PFSK-1 (cell line): ENCODE data around the gene KDM4C.

Source experiments
- FOXP2 ChIP-seq: optimal IDR thresholded peaks from 2 replicates; pipeline ENCODE3; 2011; ENCODE audit warnings: borderline replicate concordance, control low read depth, inconsistent platforms; ENCODE audit not compliant: insufficient read depth; ENCODE audit errors: extremely low read length, extremely low read depth
- POLR2AphosphoS5 ChIP-seq: IDR thresholded peaks from 2 replicates; pipeline ENCODE4 v1.6.1; 2012; ENCODE audit warnings: low read depth, mild to moderate bottlenecking, control low read depth, low read length, moderate library complexity
- REST ChIP-seq, 2 experiments: IDR thresholded peaks; 2 replicates each; pipeline versions ENCODE4 v1.6.1 to v1.8.0; 2011 to 2012; ENCODE audit warnings: low read depth in 2 of 2, low read length in 2 of 2, control low read depth in 1 of 2, inconsistent platforms in 1 of 2, mild to moderate bottlenecking in 1 of 2, moderate library complexity in 1 of 2; ENCODE audit not compliant: insufficient read depth in 1 of 2
- SIN3A ChIP-seq: IDR thresholded peaks from 2 replicates; pipeline ENCODE4 v1.6.1; 2012; ENCODE audit warnings: mild to moderate bottlenecking, low read length, moderate library complexity, borderline replicate concordance; ENCODE audit not compliant: insufficient read depth
- TAF1 ChIP-seq: IDR thresholded peaks from 2 replicates; pipeline ENCODE4 v1.6.1; 2012; ENCODE audit warnings: low read length, control low read depth, borderline replicate concordance; ENCODE audit not compliant: insufficient read depth

The KDM4C gene

GRCh38 chr9:6764011-6764410 is 6.2 kb downstream of the KDM4C start:
- TF ChIP-seq POLR2AphosphoS5 (no peak), TAF1 (no peak), REST (IDR thresholded peaks at IDR 0.05; ENCODE audit: insufficient read depth in 1 of 2, low read depth in 2 of 2, low read length in 2 of 2) (no peak), SIN3A (no peak)

GRCh38 chr9:6764523-6764922 is 6.8 kb downstream of the KDM4C start:
- TF ChIP-seq FOXP2: no peak
- TF ChIP-seq SIN3A: no peak
- TF ChIP-seq REST (IDR thresholded peaks at IDR 0.05; ENCODE audit: insufficient read depth in 1 of 2, low read depth in 2 of 2, low read length in 2 of 2): no peak
- no peak for TF ChIP-seq TAF1
- TF ChIP-seq POLR2AphosphoS5: no peak

GRCh38 chr9:6764950-6765349 is 7.2 kb downstream of the KDM4C start:
- TF ChIP-seq REST (IDR thresholded peaks at IDR 0.05; ENCODE audit: insufficient read depth in 1 of 2, low read depth in 2 of 2, low read length in 2 of 2) (no peak), SIN3A (no peak), TAF1 (no peak)

- TF ChIP-seq TAF1: no peak
- TF ChIP-seq SIN3A: no peak
- TF ChIP-seq REST (IDR thresholded peaks at IDR 0.05; ENCODE audit: insufficient read depth in 1 of 2, low read depth in 2 of 2, low read length in 2 of 2): no peak
- no peak for TF ChIP-seq FOXP2
- TF ChIP-seq POLR2AphosphoS5: no peak
Observed at GRCh38 chr9:6765396-6765795, 7.6 kb downstream of the KDM4C start.

- TF ChIP-seq SIN3A: no peak
- no peak for TF ChIP-seq FOXP2
- TF ChIP-seq REST (IDR thresholded peaks at IDR 0.05; ENCODE audit: insufficient read depth in 1 of 2, low read depth in 2 of 2, low read length in 2 of 2): no peak
- TF ChIP-seq TAF1: no peak
- TF ChIP-seq POLR2AphosphoS5: no peak
Observed at GRCh38 chr9:6766606-6767005, 8.8 kb downstream of the KDM4C start.
